ENCODE measurements around the gene SERINC5.

DNA sequence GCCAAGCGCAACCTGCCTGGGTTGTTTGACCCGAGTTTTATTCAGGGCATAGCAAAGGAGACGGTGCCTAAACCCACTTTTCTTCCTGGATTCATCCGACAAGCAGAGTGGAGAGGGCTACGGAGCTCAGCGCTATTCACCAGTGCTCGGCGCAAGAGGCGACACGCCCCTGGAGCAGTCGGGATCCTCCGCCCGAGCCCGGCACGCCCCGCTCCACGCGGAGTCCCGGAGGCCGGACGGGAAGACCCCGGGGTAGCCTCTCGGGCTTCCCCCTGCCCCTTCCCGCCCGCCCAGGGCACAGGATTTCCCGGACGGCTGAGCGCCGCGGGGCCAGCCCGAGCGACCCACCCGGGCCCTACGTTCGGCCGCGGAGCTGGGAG lies 427 bp downstream of the SERINC5 start:
- TF ChIP-seq FOXM1 (IDR thresholded peaks at IDR 0.05; ENCODE audit: borderline replicate concordance) (no peak), PKNOX1 (IDR thresholded peaks at IDR 0.05) (no peak), HDGF (IDR thresholded peaks at IDR 0.05; ENCODE audit: borderline replicate concordance) (no peak), FOXA1 (IDR thresholded peaks at IDR 0.05) (no peak), ARNT (IDR thresholded peaks at IDR 0.05) (no peak), SUZ12 (IDR thresholded peaks at IDR 0.05) (no peak), FOXK2 (IDR thresholded peaks at IDR 0.05) (no peak)

Measured in HEK293T (cell line).